ENCODE results near the gene MICAL3.

GRCh38 chr22:18024276-18024939, at the start of gene MICAL3:
- no peak for TF ChIP-seq EZH2 (IDR thresholded peaks at IDR 0.05)
- TF ChIP-seq POLR2AphosphoS5 (IDR thresholded peaks at IDR 0.05; ENCODE audit: borderline replicate concordance, low read depth, low read length): no peak
- TF ChIP-seq FOXP2 (optimal IDR thresholded peaks at IDR 0.05; ENCODE audit: control extremely low read depth, extremely low read length, insufficient read depth): no peak
